HG03432 (cell line): ENCODE results near the gene NCAPH2.

ENCODE experiments used
- ATAC-seq: cut with Tn5 transposase; IDR thresholded peaks from one replicate; pipeline ENCODE4 v1.9.1; 2021; ENCODE audit warnings: mild to moderate bottlenecking, moderate library complexity; ENCODE audit not compliant: unreplicated experiment

NCAPH2 gene

DNA sequence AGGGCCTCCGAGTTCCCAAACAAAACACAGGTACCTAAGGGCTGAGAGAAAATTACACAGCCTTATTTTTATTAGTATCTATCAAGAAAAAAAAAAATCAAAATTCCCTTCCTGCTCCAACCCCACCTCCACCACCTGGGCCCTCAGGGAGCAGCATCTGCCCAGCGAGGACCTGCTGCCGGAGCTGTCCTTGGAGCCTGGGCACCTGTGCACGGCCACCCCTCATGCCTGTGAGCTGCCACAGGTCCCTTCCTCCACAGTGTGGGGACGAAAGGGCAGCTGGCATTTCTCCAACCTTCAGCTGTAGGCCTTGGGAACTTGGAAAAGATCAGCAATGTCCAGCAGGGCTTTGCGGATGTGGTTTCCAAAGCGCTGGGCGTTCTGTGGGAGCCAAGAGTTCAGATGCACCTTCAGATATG lies 61.0 kb downstream of the NCAPH2 start:
- ATAC-seq: no peak

- no peak for ATAC-seq
Measured at GRCh38 chr22:50569896-50570535, 62.0 kb downstream of the NCAPH2 start.

DNA sequence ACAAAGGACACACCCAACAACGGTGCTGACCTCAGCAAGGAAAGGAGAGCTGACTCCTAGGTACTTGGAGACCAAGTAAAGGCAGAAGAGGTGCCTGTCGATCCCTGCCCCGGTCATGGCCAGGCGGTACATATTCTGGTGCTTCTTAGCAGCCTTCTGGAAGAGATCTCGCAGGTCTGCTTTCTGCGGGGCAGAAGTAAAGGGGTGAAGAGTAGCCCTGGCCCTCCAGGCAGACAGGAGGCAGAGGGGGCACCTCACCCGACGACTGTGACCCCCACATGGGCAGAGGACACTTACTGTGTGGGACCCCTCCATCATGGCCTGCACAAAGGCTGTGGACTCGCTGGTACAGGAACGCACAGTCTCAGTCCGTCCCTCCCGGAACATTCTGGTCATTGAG lies 62.8 kb downstream of the NCAPH2 start:
- no peak for ATAC-seq

DNA sequence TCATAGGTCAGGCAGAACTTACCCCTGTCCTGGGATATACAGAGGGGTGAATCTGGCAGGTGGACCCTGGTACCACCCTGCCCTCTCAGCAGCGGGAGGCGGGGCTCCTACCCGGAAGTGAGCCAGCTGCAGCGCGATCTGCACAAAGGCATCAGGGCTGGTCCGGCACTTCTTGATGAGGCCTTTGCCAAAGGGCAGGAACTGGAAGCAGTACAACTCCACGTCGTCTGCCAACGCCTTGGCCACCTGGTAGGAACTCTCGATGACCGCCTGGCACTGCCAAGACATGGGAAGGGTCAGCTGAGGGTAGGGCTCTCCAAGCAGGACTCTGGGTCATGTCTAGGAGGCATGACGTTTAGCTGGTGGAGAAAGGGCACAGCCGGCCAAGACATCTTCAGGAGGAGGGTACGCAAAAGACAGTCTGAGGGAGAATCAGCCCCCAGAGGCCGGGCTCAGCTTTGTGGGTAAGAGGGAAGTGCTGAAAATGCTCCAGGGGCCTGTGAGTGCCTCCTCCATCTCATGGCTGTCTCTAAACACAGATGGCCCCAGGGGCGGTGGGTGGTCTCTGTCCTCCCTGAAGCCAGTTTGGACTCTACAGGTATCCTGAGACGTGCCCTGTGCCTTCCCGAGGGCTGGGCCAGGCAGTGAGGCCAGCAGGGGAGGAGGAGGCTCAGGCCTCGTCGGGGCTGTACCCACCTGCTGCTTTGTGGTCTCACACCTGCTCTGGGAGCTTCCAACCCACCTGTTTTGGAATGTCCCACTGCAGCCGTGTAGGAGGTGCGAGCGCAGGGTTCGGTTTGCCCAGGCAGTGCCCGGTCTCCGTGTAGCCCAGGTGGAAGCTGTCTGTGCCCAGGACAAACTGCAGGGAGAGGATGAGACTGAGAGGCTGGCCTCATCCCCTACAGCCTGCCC lies 63.5 kb downstream of the NCAPH2 start:
- ATAC-seq: no peak

- no peak for ATAC-seq
Measured at GRCh38 chr22:50572965-50573364, 64.9 kb downstream of the NCAPH2 start.

DNA sequence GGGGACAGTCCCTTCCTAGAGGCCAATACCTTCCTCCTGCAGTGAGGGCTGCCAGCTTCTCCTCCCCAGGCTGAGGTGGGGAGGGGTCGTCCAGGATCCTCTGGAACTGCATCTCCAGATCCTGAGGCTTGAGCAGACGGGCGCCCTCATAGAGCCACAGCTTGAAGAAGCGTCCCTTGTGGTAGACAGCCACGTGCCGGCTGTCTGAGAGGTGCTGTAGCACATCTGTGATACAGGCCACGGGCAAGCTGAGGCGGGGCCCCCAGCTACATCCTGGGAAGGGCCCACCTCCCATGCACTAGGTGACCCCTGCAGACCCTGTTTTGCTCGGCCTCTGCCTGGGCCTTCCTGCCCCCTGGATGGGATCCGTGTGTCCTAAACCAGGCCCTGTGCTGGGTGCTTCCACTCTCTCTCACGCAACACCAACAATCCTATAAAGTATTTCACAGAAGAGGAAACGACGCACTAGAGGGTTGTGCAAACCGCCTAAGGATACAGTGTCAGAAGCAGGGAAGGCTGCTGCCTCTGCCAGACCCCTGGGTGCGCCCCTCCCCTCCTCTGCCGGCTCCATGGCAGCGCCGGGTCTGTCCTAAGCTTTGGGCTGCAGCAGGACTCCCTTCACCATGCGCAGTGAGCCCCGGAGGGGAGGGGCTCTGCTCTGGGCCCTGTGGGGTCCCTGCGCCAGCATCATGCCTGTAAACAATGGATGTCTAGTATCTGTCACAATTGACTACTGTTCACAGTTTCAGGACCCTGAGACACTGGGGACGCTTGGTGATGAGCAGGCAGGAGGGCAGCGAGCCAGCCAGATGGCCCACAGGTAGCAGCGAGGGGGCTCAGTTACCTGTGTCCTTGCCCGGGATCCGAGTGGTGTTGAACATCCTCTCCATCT lies 65.7 kb downstream of the NCAPH2 start:
- no peak for ATAC-seq

- no peak for ATAC-seq
Measured at GRCh38 chr22:50574383-50574755, 66.3 kb downstream of the NCAPH2 start.
